Keratinocyte (primary cell): ENCODE results near the gene KCNMA1. TPM values are rescaled to one million over a fixed set of nuclear protein-coding genes. Genes with fewer than 3 reads are reported as not detected.

Experiments used
- DNase-seq: peaks from one replicate; pipeline ENCODE4 v3.0.0-alpha.2; 2011; ENCODE audit warnings: low read depth, missing footprints, low spot score
- FAIRE-seq: peaks from 2 replicates; lab custom pipeline; 2011; peaks lifted over from hg19 to GRCh38; lab: Jason Lieb, UNC
- H2AFZ ChIP-seq: 2 replicates; pipeline ENCODE4 v1.6.0; 2012; ENCODE audit warnings: low read length, control low read depth, inconsistent platforms; ENCODE audit not compliant: control insufficient read depth
- H3K27ac ChIP-seq: 2 replicates; pipeline ENCODE4 v1.5.1; 2011; ENCODE audit warnings: low read length; ENCODE audit not compliant: control insufficient read depth, insufficient read depth
- H3K27me3 ChIP-seq: 3 replicates; pipeline ENCODE4 v1.6.0; 2011; ENCODE audit warnings: low read length; ENCODE audit not compliant: control insufficient read depth, insufficient read depth; ENCODE audit errors: extremely low read depth
- H3K36me3 ChIP-seq, 2 experiments: 2 replicates in 1 of 2; 3 replicates in 1 of 2; pipeline ENCODE4 v1.5.1; 2011; ENCODE audit warnings: low read length in 2 of 2, mild to moderate bottlenecking in 1 of 2; ENCODE audit not compliant: control insufficient read depth in 2 of 2, insufficient read depth in 2 of 2; ENCODE audit errors: extremely low read depth in 1 of 2
- H3K4me1 ChIP-seq: 3 replicates; pipeline ENCODE4 v1.5.1; 2011; ENCODE audit warnings: low read length; ENCODE audit not compliant: control insufficient read depth, insufficient read depth; ENCODE audit errors: extremely low read depth
- H3K4me2 ChIP-seq: 3 replicates; pipeline ENCODE4 v1.6.0; 2011; ENCODE audit warnings: low read depth, low read length; ENCODE audit not compliant: control insufficient read depth, insufficient read depth; ENCODE audit errors: extremely low read depth
- H3K4me3 ChIP-seq, 3 experiments: fragments of 200-600 bp in 1 of 3; sonication (generic) in 1 of 3; 2 replicates in 2 of 3; 3 replicates in 1 of 3; pipeline ENCODE4 v1.5.1; 2011 to 2016; ENCODE audit warnings: low read length in 3 of 3, mild to moderate bottlenecking in 3 of 3, control low read depth in 2 of 3, inconsistent platforms in 1 of 3, low read depth in 1 of 3, mixed read lengths in 1 of 3, mixed run types in 1 of 3, moderate library complexity in 1 of 3; ENCODE audit not compliant: control insufficient read depth in 2 of 3, insufficient read depth in 2 of 3; ENCODE audit errors: extremely low read depth in 1 of 3
- H3K79me2 ChIP-seq: 2 replicates; pipeline ENCODE4 v1.6.0; 2012; ENCODE audit warnings: low read length; ENCODE audit not compliant: control insufficient read depth, insufficient read depth
- H3K9ac ChIP-seq: 3 replicates; pipeline ENCODE4 v1.6.0; 2011; ENCODE audit warnings: low read length; ENCODE audit not compliant: control insufficient read depth, insufficient read depth; ENCODE audit errors: extremely low read depth
- H3K9me1 ChIP-seq: 3 replicates; pipeline ENCODE4 v1.6.0; 2011; ENCODE audit warnings: low read length; ENCODE audit not compliant: control insufficient read depth, insufficient read depth; ENCODE audit errors: extremely low read depth
- H3K9me3 ChIP-seq: 2 replicates; pipeline ENCODE4 v1.5.1; 2012; ENCODE audit warnings: low read depth, low read length; ENCODE audit not compliant: control insufficient read depth
- H4K20me1 ChIP-seq: 3 replicates; pipeline ENCODE4 v1.6.0; 2011; ENCODE audit warnings: low read length; ENCODE audit not compliant: control insufficient read depth, insufficient read depth; ENCODE audit errors: extremely low read depth
- CTCF ChIP-seq, 3 experiments: IDR thresholded peaks in 1 of 3; conservative IDR thresholded peaks in 1 of 3; optimal IDR thresholded peaks in 1 of 3; 2 replicates in 2 of 3; 3 replicates in 1 of 3; pipeline versions ENCODE3 to v1.5.1; 2011; ENCODE audit warnings: low read length in 3 of 3, mild to moderate bottlenecking in 3 of 3, moderate library complexity in 2 of 3, control low read depth in 1 of 3, inconsistent platforms in 1 of 3; ENCODE audit not compliant: insufficient read depth in 2 of 3; ENCODE audit errors: extremely low read depth in 1 of 3
- EZH2 ChIP-seq: IDR thresholded peaks from one replicate; pipeline ENCODE4 v1.6.1; 2012; ENCODE audit warnings: inconsistent platforms, mild to moderate bottlenecking, low read length, moderate library complexity
- dilution Hi-C: fragments of 300-500 bp; cut with MboI; formaldehyde crosslinking; loops from one replicate; pipeline ENCODE4 v1.7.0; 2020; ENCODE audit warnings: low sequenced_read_pairs; ENCODE audit not compliant: extremely low pct_ligation_motif_present
- polyA plus RNA-seq, 5 experiments: library from polyadenylated mRNA; depleted of rRNA in 3 of 5; stranded (reverse) in 3 of 5; stranded (forward) in 1 of 5; unstranded in 1 of 5; fragments of >200 nt; gene quantifications; 1 replicate in 1 of 5; 2 replicates in 3 of 5; 3 replicates in 1 of 5; pipeline versions ENCODE4 v1.2.1 to v1.2.3, GENCODE V29; 2011 to 2012; ENCODE audit warnings: missing spikeins in 2 of 5, low read depth in 1 of 5, low replicate concordance in 1 of 5

The KCNMA1 gene
- polyA plus RNA-seq, 1 donor (not counting 4 experiments of a cell fraction or from before 2014, with no cell fraction given) = 6.3 TPM

GRCh38 chr10:77106676-77107075 is 530.9 kb downstream of the KCNMA1 start:
- Histone ChIP-seq H3K36me3 (no peaks in the 10 kb centered on the region), H3K9me3 (no peaks in the 10 kb centered on the region), H3K27me3 (no peaks in the 10 kb centered on the region), H3K9ac (no peak overlapping the region), H3K4me3 (no peak overlapping the region), H3K27ac (no peak overlapping the region), H4K20me1 (no peaks in the 10 kb centered on the region), H3K4me2 (no peak overlapping the region), H3K9me1 (no peaks in the 10 kb centered on the region), H2AFZ (no peak overlapping the region), H3K79me2 (no peaks in the 10 kb centered on the region), H3K4me1 (no peaks in the 10 kb centered on the region)
- FAIRE-seq = no peak
- DNase-seq = no peak
- dilution Hi-C loops = no loop called here
- TF ChIP-seq CTCF (optimal IDR thresholded peaks at IDR 0.05 in 1 of 3, IDR thresholded peaks at IDR 0.05 in 1 of 3, conservative IDR thresholded peaks at IDR 0.05 in 1 of 3; ENCODE audit: extremely low read depth in 1 of 3, insufficient read depth in 2 of 3, low read length in 3 of 3) = no peak
- no peak for TF ChIP-seq EZH2

GRCh38 chr10:77105761-77106221 is 531.8 kb downstream of the KCNMA1 start:
- Histone ChIP-seq H3K27me3 (no peaks in the 10 kb centered on the region), H3K36me3 (no peaks in the 10 kb centered on the region), H3K9me3 (no peaks in the 10 kb centered on the region), H2AFZ (no peak overlapping the region), H3K4me1 (no peaks in the 10 kb centered on the region), H3K4me2 (no peak overlapping the region), H4K20me1 (no peaks in the 10 kb centered on the region), H3K9me1 (no peaks in the 10 kb centered on the region), H3K27ac (no peak overlapping the region), H3K9ac (no peak overlapping the region), H3K79me2 (no peaks in the 10 kb centered on the region), H3K4me3 (no peak overlapping the region)
- TF ChIP-seq CTCF (optimal IDR thresholded peaks at IDR 0.05 in 1 of 3, IDR thresholded peaks at IDR 0.05 in 1 of 3, conservative IDR thresholded peaks at IDR 0.05 in 1 of 3; ENCODE audit: extremely low read depth in 1 of 3, insufficient read depth in 2 of 3, low read length in 3 of 3) (no peak), EZH2 (no peak)
- DNase-seq = no peak
- no peak for FAIRE-seq
- dilution Hi-C loops = no loop called here
